ENCODE results near the gene LMAN2. TPM values are rescaled to one million over a fixed set of nuclear protein-coding genes. Genes with fewer than 3 reads are reported as not detected.

The LMAN2 gene
- total RNA-seq, 2 experiments from 2014 or later, result 116 to 144 TPM

DNA sequence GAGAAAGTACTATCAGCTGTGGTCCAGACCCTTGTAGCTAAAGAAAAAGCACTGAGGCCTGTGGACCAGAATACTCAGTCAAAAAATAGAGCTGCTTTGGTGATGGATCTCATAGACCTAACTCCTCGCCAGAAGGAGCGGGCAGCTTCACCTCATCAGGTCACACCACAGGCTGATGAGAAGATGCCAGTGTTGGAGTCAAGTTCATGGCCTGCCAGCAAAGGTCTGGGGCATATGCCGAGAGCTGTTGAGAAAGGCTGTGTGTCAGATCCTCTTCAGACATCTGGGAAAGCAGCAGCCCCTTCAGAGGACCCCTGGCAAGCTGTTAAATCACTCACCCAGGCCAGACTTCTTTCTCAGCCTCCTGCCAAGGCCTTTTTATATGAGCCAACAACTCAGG is 56.8 kb downstream of the LMAN2 start:
- H2AFZ ChIP-seq (ENCODE audit: low read length), result no peak overlapping the region
- DNase-seq (ENCODE audit: low spot score), result no peak
- ChIA-PET CTCF (ENCODE audit: unreplicated experiment) (no interaction called here), POLR2A (interaction anchor here (0.6 kb wide), 1 partner anchor 163 kb away, joined by 3 read pairs; no protein-coding TSS in a partner anchor)
- no peaks in the 10 kb centered on the region for H4K20me1 ChIP-seq (ENCODE audit: insufficient read depth, low read length)
- no peak for TF ChIP-seq EZH2phosphoT487 (IDR thresholded peaks at IDR 0.05; ENCODE audit: borderline replicate concordance, low read depth, low read length)
- TF ChIP-seq, protein P1, sequence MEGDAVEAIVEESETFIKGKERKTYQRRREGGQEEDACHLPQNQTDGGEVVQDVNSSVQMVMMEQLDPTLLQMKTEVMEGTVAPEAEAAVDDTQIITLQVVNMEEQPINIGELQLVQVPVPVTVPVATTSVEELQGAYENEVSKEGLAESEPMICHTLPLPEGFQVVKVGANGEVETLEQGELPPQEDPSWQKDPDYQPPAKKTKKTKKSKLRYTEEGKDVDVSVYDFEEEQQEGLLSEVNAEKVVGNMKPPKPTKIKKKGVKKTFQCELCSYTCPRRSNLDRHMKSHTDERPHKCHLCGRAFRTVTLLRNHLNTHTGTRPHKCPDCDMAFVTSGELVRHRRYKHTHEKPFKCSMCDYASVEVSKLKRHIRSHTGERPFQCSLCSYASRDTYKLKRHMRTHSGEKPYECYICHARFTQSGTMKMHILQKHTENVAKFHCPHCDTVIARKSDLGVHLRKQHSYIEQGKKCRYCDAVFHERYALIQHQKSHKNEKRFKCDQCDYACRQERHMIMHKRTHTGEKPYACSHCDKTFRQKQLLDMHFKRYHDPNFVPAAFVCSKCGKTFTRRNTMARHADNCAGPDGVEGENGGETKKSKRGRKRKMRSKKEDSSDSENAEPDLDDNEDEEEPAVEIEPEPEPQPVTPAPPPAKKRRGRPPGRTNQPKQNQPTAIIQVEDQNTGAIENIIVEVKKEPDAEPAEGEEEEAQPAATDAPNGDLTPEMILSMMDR (conservative IDR thresholded peaks at IDR 0.05; ENCODE audit: low read length), result no peak
- no peaks in the 10 kb centered on the region for H3K9me3 ChIP-seq (ENCODE audit: low read length)
- H3K4me3 ChIP-seq (ENCODE audit: low read depth, low read length, poor library complexity, severe bottlenecking), result no peak overlapping the region
- no TSS peak for BruUV-seq (replicated peaks)
- peaks cover 90% of the 10 kb centered on the region for H3K36me3 ChIP-seq (ENCODE audit: insufficient read depth, low read length)
- peaks cover 37% of the 10 kb centered on the region for H3K4me1 ChIP-seq (ENCODE audit: insufficient read depth, low read length, poor library complexity, severe bottlenecking)
- H3K4me2 ChIP-seq (ENCODE audit: low read length), result no peak overlapping the region
- no peak overlapping the region for H3K27ac ChIP-seq (ENCODE audit: low read depth, low read length, poor library complexity, severe bottlenecking)
- intact Hi-C loops (cut with micrococcal nuclease; ENCODE audit: unreplicated experiment), result no loop called here
- no peaks in the 10 kb centered on the region for H3K79me2 ChIP-seq (ENCODE audit: insufficient read depth, low read depth, low read length)
- no peaks in the 10 kb centered on the region for H3K9me2 ChIP-seq (ENCODE audit: insufficient read depth, low read length)

DNA sequence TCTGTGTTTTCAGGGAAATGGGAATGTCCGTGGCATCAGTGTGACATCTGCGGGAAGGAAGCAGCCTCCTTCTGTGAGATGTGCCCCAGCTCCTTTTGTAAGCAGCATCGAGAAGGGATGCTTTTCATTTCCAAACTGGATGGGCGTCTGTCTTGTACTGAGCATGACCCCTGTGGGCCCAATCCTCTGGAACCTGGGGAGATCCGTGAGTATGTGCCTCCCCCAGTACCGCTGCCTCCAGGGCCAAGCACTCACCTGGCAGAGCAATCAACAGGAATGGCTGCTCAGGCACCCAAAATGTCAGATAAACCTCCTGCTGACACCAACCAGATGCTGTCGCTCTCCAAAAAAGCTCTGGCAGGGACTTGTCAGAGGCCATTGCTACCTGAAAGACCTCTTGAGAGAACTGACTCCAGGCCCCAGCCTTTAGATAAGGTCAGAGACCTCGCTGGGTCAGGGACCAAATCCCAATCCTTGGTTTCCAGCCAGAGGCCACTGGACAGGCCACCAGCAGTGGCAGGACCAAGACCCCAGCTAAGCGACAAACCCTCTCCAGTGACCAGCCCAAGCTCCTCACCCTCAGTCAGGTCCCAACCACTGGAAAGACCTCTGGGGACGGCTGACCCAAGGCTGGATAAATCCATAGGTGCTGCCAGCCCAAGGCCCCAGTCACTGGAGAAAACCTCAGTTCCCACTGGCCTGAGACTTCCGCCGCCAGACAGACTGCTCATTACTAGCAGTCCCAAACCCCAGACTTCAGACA is 57.5 kb downstream of the LMAN2 start:
- H3K4me2 ChIP-seq (ENCODE audit: low read length), result no peak overlapping the region
- ChIA-PET POLR2A (interaction anchor here (0.6 kb wide), 1 partner anchor 98 kb away, joined by 4 read pairs; no protein-coding TSS in a partner anchor), CTCF (ENCODE audit: unreplicated experiment) (no interaction called here)
- no peak for DNase-seq (ENCODE audit: low spot score)
- H3K4me1 ChIP-seq (ENCODE audit: insufficient read depth, low read length, poor library complexity, severe bottlenecking), result peaks cover 39% of the 10 kb centered on the region
- no peaks in the 10 kb centered on the region for H4K20me1 ChIP-seq (ENCODE audit: insufficient read depth, low read length)
- intact Hi-C loops (cut with micrococcal nuclease; ENCODE audit: unreplicated experiment), result no loop called here
- no peaks in the 10 kb centered on the region for H3K9me2 ChIP-seq (ENCODE audit: insufficient read depth, low read length)
- no peak overlapping the region for H3K27ac ChIP-seq (ENCODE audit: low read depth, low read length, poor library complexity, severe bottlenecking)
- no peaks in the 10 kb centered on the region for H3K9me3 ChIP-seq (ENCODE audit: low read length)
- no peak overlapping the region for H2AFZ ChIP-seq (ENCODE audit: low read length)
- TF ChIP-seq, protein P1 (conservative IDR thresholded peaks at IDR 0.05; ENCODE audit: low read length), result no peak
- TF ChIP-seq EZH2phosphoT487 (IDR thresholded peaks at IDR 0.05; ENCODE audit: borderline replicate concordance, low read depth, low read length), result no peak
- peaks cover 95% of the 10 kb centered on the region for H3K36me3 ChIP-seq (ENCODE audit: insufficient read depth, low read length)
- H3K4me3 ChIP-seq (ENCODE audit: low read depth, low read length, poor library complexity, severe bottlenecking), result no peak overlapping the region
- BruUV-seq (replicated peaks), result no TSS peak
- no peaks in the 10 kb centered on the region for H3K79me2 ChIP-seq (ENCODE audit: insufficient read depth, low read depth, low read length)

GRCh38 chr5:177291735-177292134 is 59.7 kb downstream of the LMAN2 start:
- peak overlapping the region; percentile 93 for H3K27ac ChIP-seq (ENCODE audit: low read depth, low read length, poor library complexity, severe bottlenecking)
- no TSS peak for BruUV-seq (replicated peaks)
- CTCF ChIA-PET (ENCODE audit: unreplicated experiment), result interaction anchor here (0.6 kb wide), 1 partner anchor 220 kb away, joined by 3 read pairs; no protein-coding TSS in a partner anchor
- no peak overlapping the region for H3K4me2 ChIP-seq (ENCODE audit: low read length)
- POLR2A ChIA-PET, result no interaction called here
- H3K36me3 ChIP-seq (ENCODE audit: insufficient read depth, low read length), result peaks cover 95% of the 10 kb centered on the region
- no peaks in the 10 kb centered on the region for H4K20me1 ChIP-seq (ENCODE audit: insufficient read depth, low read length)
- peaks cover 37% of the 10 kb centered on the region for H3K4me1 ChIP-seq (ENCODE audit: insufficient read depth, low read length, poor library complexity, severe bottlenecking)
- no peaks in the 10 kb centered on the region for H3K9me2 ChIP-seq (ENCODE audit: insufficient read depth, low read length)
- H2AFZ ChIP-seq (ENCODE audit: low read length), result no peak overlapping the region
- no peaks in the 10 kb centered on the region for H3K79me2 ChIP-seq (ENCODE audit: insufficient read depth, low read depth, low read length)
- H3K9me3 ChIP-seq (ENCODE audit: low read length), result no peaks in the 10 kb centered on the region
- no peak overlapping the region for H3K4me3 ChIP-seq (ENCODE audit: low read depth, low read length, poor library complexity, severe bottlenecking)
- TF ChIP-seq, protein P1 (conservative IDR thresholded peaks at IDR 0.05; ENCODE audit: low read length), result no peak
- TF ChIP-seq EZH2phosphoT487 (IDR thresholded peaks at IDR 0.05; ENCODE audit: borderline replicate concordance, low read depth, low read length), result no peak
- intact Hi-C loops (cut with micrococcal nuclease; ENCODE audit: unreplicated experiment), result loop anchor here (1.0 kb wide), 1 partner anchor 178 kb away; no protein-coding TSS in a partner anchor
- DNase-seq (ENCODE audit: low spot score), result no peak

Measured in OCI-LY7 (cell line).